ENCODE measurements around the gene EGR4. TPM values are rescaled to one million over a fixed set of nuclear protein-coding genes. Genes with fewer than 3 reads are reported as not detected.

The EGR4 gene
- total RNA-seq: not detected in 2 replicates

DNA sequence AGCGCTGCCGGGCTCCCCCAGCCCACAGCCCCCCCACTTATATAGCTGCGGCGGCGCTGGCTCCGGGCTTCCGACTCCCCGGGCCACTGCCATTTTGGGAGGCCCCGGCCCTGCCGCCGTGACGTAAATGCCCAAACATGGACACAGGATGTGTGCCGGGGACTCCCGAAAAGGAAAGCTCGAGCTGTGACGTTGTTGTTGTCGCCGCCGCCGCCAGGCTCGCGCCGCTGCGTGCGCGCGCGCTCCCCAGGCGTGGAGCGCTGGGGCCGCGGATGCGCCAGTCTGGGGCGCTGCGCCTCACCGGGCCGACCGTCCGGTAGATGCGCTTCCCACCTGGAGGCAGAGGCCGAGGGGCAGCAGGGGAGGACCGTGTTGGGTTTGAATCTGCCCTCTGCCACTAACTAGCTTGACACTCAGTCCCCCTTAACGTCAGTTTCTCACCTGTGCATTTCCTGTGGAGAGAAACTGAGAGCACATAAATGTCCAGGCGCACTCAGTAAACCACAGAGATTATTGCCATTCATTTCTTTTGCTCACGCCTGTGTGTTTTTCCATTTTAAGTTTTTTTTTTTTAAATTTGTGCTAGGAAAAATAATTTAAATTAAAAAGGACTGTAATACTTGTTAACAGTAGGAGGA lies at the start of gene EGR4:
TSS of gene EGR4 (minus strand) at position 15 of the 638 bp plus-strand sequence. CDS start 231 bp downstream, outside the sequence.

DNA sequence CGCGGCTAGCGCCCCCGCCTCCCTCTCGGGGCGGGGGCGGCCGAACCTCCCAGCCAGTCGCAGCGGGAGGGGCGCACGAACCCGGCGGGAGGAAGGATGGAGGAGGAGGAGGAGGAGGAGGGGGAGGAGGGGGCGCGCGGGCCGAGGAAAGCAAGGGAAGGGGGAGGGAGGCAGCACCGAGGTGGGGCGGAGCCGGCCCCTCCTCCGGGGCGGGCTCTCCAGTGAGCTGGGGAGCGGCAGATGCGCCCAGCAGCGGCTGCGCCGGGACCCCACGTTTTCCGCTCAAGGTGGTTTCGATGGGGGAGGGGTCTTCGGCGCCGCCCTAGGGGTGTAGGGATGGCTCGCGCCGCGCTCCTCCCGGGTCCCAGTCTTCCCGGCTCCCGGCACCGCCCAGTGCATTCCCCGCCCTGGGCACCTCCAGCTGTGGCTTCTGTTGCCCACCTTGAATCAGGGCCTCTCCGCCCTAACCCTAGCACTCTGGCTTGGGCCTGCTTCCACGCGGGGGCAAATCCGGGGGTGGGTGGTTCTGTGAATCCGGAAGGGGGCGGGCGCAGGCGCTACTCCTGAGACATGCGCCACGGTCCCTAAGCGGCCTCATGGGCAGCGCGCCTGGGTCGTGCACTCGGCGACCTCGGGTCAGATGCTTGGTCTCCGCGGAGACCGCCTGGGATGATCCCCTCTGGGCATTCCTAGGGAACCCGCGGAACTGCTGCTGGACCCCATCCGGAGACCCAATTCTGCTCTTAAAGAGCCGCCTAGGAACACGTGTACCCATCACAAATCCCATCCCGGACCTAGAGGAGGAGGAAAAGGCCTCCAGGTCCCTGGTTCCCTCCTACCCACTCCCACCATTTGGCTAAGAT lies 8.8 kb downstream of the EGR4 start, which contains the start of gene FBXO41:
TSS of gene FBXO41 (minus strand) at position 183 of the 863 bp plus-strand sequence. CDS start 14,848 bp downstream, outside the sequence.

Other genes starting within 250 kb of the EGR4 start
- 7.0 and 10.3 TPM in 2 replicates for gene SFXN5, start 221.8 kb downstream of the EGR4 start, total RNA-seq
- 29.0 and 39.8 TPM in 2 replicates for gene RAB11FIP5, start 180.6 kb downstream of the EGR4 start, total RNA-seq
- not detected in 2 replicates for gene NOTO, start 91.0 kb downstream of the EGR4 start, total RNA-seq
- 21.2 TPM in 2 replicates for gene SMYD5, start 79.3 kb downstream of the EGR4 start, total RNA-seq
- 7.4 and 23.0 TPM in 2 replicates for gene PRADC1, start 60.3 kb downstream of the EGR4 start, total RNA-seq
- gene CCT7, start 59.2 kb downstream of the EGR4 start, total RNA-seq: 220 and 395 TPM in 2 replicates
- gene FBXO41, start 9.1 kb downstream of the EGR4 start, total RNA-seq: 2.4 and 3.8 TPM in 2 replicates
- 12.2 and 16.0 TPM in 2 replicates for gene ALMS1, start 92.3 kb upstream of the EGR4 start, total RNA-seq

Measured in mesangial cell (primary cell).